ENCODE data around the gene HDAC9.

GRCh38 chr7:18559756-18560155, 64.2 kb downstream of the HDAC9 start:
- no peak for TF ChIP-seq CTCF (IDR thresholded peaks at IDR 0.05)
- no peak for TF ChIP-seq EP300 (IDR thresholded peaks at IDR 0.05)
